ENCODE measurements around the gene LDAH.

LDAH gene

GRCh38 chr2:20640411-20641122 lies 182.3 kb downstream of the LDAH start:
- no peak for DNase-seq
- H3K4me1 ChIP-seq (ENCODE audit: insufficient read depth, low read length): no peaks in the 10 kb centered on the region
- no peak overlapping the region for H3K9ac ChIP-seq (ENCODE audit: low read depth, low read length)
- H3K9me3 ChIP-seq (ENCODE audit: insufficient read depth, low read length, severe bottlenecking): no peaks in the 10 kb centered on the region
- no peak for TF ChIP-seq CTCF (IDR thresholded peaks at IDR 0.05; ENCODE audit: borderline replicate concordance, extremely low read depth, low read length, poor library complexity, severe bottlenecking)
- no peak for TF ChIP-seq EZH2 (IDR thresholded peaks at IDR 0.05; ENCODE audit: borderline replicate concordance, low read depth, low read length, severe bottlenecking)
- H3K27ac ChIP-seq (ENCODE audit: low read length): no peak overlapping the region
- no peak overlapping the region for H2AFZ ChIP-seq (ENCODE audit: low read depth, low read length)
- ATAC-seq (ENCODE audit: insufficient read depth, low read depth): no peak
- H3K4me3 ChIP-seq (ENCODE audit: low read depth in 1 of 2, low read length in 2 of 2): no peak overlapping the region
- no peaks in the 10 kb centered on the region for H3K27me3 ChIP-seq (ENCODE audit: insufficient read depth, low read length, poor library complexity)
- no peak overlapping the region for H3K4me2 ChIP-seq (ENCODE audit: insufficient read depth, low read length)
- no peaks in the 10 kb centered on the region for H3K79me2 ChIP-seq (ENCODE audit: insufficient read depth, low read length)
- H3K36me3 ChIP-seq (ENCODE audit: insufficient read depth, low read length): peaks cover 30% of the 10 kb centered on the region
- peaks cover 11% of the 10 kb centered on the region for H4K20me1 ChIP-seq (ENCODE audit: insufficient read depth, low read length)

GRCh38 chr2:20638646-20639430 lies 184.1 kb downstream of the LDAH start:
- Histone ChIP-seq H3K27ac (ENCODE audit: low read length) (no peak overlapping the region), H3K9ac (ENCODE audit: low read depth, low read length) (no peak overlapping the region), H3K36me3 (ENCODE audit: insufficient read depth, low read length) (peaks cover 21% of the 10 kb centered on the region), H3K4me3 (ENCODE audit: low read depth in 1 of 2, low read length in 2 of 2) (no peak overlapping the region), H4K20me1 (ENCODE audit: insufficient read depth, low read length) (peaks cover 7% of the 10 kb centered on the region; the same call in 1 of the 2 replicates), H3K4me2 (ENCODE audit: insufficient read depth, low read length) (no peak overlapping the region), H3K4me1 (ENCODE audit: insufficient read depth, low read length) (no peaks in the 10 kb centered on the region), H2AFZ (ENCODE audit: low read depth, low read length) (no peak overlapping the region), H3K27me3 (ENCODE audit: insufficient read depth, low read length, poor library complexity) (no peaks in the 10 kb centered on the region), H3K79me2 (ENCODE audit: insufficient read depth, low read length) (no peaks in the 10 kb centered on the region), H3K9me3 (ENCODE audit: insufficient read depth, low read length, severe bottlenecking) (no peaks in the 10 kb centered on the region)
- DNase-seq: no peak
- TF ChIP-seq EZH2 (IDR thresholded peaks at IDR 0.05; ENCODE audit: borderline replicate concordance, low read depth, low read length, severe bottlenecking) (no peak), CTCF (IDR thresholded peaks at IDR 0.05; ENCODE audit: borderline replicate concordance, extremely low read depth, low read length, poor library complexity, severe bottlenecking) (no peak)
- ATAC-seq (ENCODE audit: insufficient read depth, low read depth): no peak

- H4K20me1 ChIP-seq (ENCODE audit: insufficient read depth, low read length): peaks cover 7% of the 10 kb centered on the region; the same call in 1 of the 2 replicates
Measured at GRCh38 chr2:20638014-20638413, 184.9 kb downstream of the LDAH start.

More at GRCh38 chr2:20638014-20638413, 184.9 kb downstream of the LDAH start:
- TF ChIP-seq CTCF (IDR thresholded peaks at IDR 0.05; ENCODE audit: borderline replicate concordance, extremely low read depth, low read length, poor library complexity, severe bottlenecking) (no peak), EZH2 (IDR thresholded peaks at IDR 0.05; ENCODE audit: borderline replicate concordance, low read depth, low read length, severe bottlenecking) (no peak)
- Histone ChIP-seq H2AFZ (ENCODE audit: low read depth, low read length) (no peak overlapping the region), H3K36me3 (ENCODE audit: insufficient read depth, low read length) (peaks cover 18% of the 10 kb centered on the region), H3K27me3 (ENCODE audit: insufficient read depth, low read length, poor library complexity) (no peaks in the 10 kb centered on the region), H3K9me3 (ENCODE audit: insufficient read depth, low read length, severe bottlenecking) (no peaks in the 10 kb centered on the region), H3K4me3 (ENCODE audit: low read depth in 1 of 2, low read length in 2 of 2) (no peak overlapping the region), H3K27ac (ENCODE audit: low read length) (no peak overlapping the region), H3K9ac (ENCODE audit: low read depth, low read length) (no peak overlapping the region), H3K4me2 (ENCODE audit: insufficient read depth, low read length) (no peak overlapping the region), H3K79me2 (ENCODE audit: insufficient read depth, low read length) (no peaks in the 10 kb centered on the region), H3K4me1 (ENCODE audit: insufficient read depth, low read length) (no peaks in the 10 kb centered on the region)
- DNase-seq: no peak
- no peak for ATAC-seq (ENCODE audit: insufficient read depth, low read depth)

All from DND-41 (cell line).